B cell (primary cell): ENCODE results near the gene SCAI.

Source experiments
- CTCF ChIP-seq: fragments of 200-600 bp; IDR thresholded peaks from one replicate; pipeline ENCODE4 v1.8.0; 2022; ENCODE audit warnings: antibody characterized with exemption, mild to moderate bottlenecking
- EZH2 ChIP-seq: IDR thresholded peaks from 2 replicates; pipeline ENCODE4 v1.6.1; 2012; ENCODE audit warnings: borderline replicate concordance, low read depth, mild to moderate bottlenecking, moderate library complexity, low read length; ENCODE audit not compliant: insufficient read depth, poor library complexity, severe bottlenecking

GRCh38 chr9:124894741-124895170, 248.6 kb downstream of the SCAI start:
- TF ChIP-seq CTCF (peak; percentile 53), EZH2 (no peak)
